ENCODE measurements around the gene NLRC5. TPM values are rescaled to one million over a fixed set of nuclear protein-coding genes. Genes with fewer than 3 reads are reported as not detected.
"Not testable (repeated sequence)": the region's sequence is repeated elsewhere in the genome, so short reads cannot be mapped to it uniquely, and the experiment has no call there.

The NLRC5 gene
- total RNA-seq, 2 experiments from 2014 or later: 259 to 263 TPM

DNA sequence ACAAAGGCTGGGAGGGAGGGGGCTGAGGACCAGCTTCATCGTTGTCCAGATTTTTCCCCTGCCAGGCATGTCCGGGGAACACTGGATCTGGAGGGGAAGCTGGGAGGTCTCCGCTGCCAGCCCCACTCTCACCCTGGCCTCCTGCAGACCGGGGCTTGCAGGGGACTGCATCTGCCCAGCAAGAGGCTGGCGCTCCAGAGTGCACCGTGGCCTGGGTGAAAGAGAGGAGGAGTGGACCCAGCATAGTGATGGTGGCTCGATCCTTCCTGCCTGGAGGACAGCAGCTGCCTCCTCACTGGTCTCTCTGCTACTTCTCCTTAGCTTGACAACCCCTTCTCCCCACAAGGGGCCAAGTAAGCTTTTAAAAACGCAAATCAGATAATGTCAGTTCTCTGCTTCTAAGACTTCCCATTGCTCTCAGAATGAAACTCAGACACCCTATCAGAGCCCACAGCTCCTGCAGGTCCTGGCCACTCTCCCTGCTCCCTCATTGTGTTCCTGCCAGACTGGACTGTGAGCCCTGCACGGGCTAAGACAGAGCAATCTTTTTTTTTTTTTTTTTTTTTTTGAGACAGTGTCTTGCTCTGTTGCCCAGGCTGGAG is 118.1 kb downstream of the NLRC5 start:
- no peak overlapping the region for H3K4me3 Mint-ChIP-seq
- DNase-seq: no peak
- no peak overlapping the region for H3K27ac Mint-ChIP-seq
- H3K27me3 Mint-ChIP-seq: peaks cover 2% of the 10 kb centered on the region
- ChIA-PET CTCF (interaction anchor here (0.7 kb wide), 2 partner anchors 30 to 125 kb away, joined by 6 read pairs; no protein-coding TSS in a partner anchor), POLR2A (interaction anchor here (1.3 kb wide), 1 partner anchor 21 kb away, joined by 3 read pairs; no protein-coding TSS in a partner anchor)
- H3K9me3 Mint-ChIP-seq: no peaks in the 10 kb centered on the region
- no peaks in the 10 kb centered on the region for H3K36me3 Mint-ChIP-seq (ENCODE audit: low read depth)
- peaks cover 28% of the 10 kb centered on the region for H3K4me1 Mint-ChIP-seq

DNA sequence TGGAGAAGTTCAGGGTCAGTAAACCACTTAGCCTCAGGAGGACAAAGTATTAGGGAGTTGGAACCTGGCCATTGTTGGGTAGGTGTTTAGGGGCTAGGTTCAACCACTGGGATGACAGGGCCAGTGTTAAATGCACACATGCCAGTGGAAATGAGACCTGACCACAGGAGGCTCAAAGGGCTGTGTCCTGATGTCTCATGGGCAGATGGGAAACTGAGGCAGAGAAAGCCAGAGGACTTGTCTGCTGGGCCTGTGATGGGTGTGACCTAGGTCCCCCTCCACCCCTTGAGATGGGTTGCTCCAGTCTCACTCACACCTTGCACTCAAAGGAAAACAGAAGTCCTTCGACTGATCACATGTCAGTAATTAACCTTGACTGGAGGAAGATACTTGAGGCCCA is 119.1 kb downstream of the NLRC5 start:
- CTCF ChIA-PET: interaction anchor here (0.7 kb wide), 1 partner anchor 124 kb away, joined by 6 read pairs; no protein-coding TSS in a partner anchor
- no peaks in the 10 kb centered on the region for H3K9me3 Mint-ChIP-seq
- POLR2A ChIA-PET: no interaction called here

DNA sequence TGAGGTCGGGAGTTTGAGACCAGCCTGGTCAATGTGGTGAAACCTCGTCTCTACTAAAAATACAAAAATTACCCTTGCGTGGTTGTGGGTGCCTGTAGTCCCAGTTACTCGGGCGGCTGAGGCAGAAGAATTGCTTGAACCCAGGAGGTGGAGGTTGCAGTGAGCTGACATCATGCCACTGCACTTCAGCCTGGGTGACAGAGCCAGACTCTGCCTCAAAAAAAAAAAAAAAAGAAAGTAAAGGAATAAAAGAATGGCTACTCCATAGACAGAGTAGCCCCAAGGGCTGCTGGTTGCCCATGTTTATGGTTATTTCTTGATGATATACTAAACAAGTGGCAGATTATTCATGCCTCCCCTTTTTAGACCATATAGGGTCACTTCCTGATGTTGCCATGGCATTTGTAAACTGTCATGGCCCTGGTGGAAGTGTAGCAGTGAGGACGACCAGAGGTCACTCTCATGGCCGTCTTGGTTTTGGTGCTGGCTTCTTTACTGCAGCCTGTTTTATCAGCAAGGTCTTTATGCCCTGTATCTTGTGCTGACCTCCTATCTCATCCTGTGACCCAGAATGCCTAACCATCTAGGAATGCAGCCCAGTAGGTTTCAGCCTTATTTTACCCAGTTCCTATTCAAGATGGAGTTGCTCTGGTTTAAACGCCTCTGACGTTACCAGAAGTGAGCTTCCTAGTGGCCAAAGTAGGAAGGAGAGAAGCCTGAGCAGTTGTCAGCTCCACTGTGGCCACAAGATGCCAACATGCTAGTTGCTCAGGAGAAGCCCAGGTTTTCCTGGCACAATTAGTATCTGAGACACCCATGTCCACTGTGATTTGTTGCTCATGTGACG is 120.1 kb downstream of the NLRC5 start:
- H3K4me3 Mint-ChIP-seq; H3K27ac Mint-ChIP-seq; H3K36me3 Mint-ChIP-seq (ENCODE audit: low read depth); H3K27me3 Mint-ChIP-seq; DNase-seq; H3K9me3 Mint-ChIP-seq: not testable (repeated sequence)
- POLR2A ChIA-PET: interaction anchor here (1.2 kb wide), 1 partner anchor 26 kb away, joined by 4 read pairs; no protein-coding TSS in a partner anchor
- peaks cover 25% of the 10 kb centered on the region for H3K4me1 Mint-ChIP-seq
- CTCF ChIA-PET: interaction anchor here (0.9 to 2.1 kb wide), 2 partner anchors 16 to 25 kb away, joined by 3 to 5 read pairs; no protein-coding TSS in a partner anchor

More for the DNA sequence above, 119.1 kb downstream of the NLRC5 start:
- Mint-ChIP-seq H3K27me3 (peaks cover 2% of the 10 kb centered on the region), H3K4me3 (no peak overlapping the region), H3K36me3 (ENCODE audit: low read depth) (no peaks in the 10 kb centered on the region), H3K27ac (no peak overlapping the region), H3K4me1 (peaks cover 28% of the 10 kb centered on the region)
- DNase-seq: no peak

DNA sequence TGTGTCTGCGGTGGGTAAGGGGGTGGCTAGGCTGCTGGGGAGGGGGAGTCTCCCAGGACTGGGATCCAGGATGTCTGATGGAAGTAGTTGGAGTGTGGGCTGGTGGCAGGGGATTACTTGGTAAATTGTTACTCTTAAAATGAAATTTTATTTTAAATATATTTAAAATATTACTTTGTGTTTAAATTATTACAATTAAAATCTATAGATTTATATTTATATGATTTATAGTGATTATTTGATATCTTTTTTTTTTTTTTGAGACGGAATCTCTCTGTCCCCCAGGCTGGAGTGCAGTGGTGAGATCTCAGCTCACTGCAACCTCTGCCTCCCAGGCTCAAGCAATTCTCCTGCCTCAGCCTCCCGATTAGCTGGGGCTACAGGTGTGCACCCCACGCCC is 121.6 kb downstream of the NLRC5 start:
- no peaks in the 10 kb centered on the region for H3K36me3 Mint-ChIP-seq (ENCODE audit: low read depth)
- H3K9me3 Mint-ChIP-seq: no peaks in the 10 kb centered on the region
- peaks cover 17% of the 10 kb centered on the region for H3K4me1 Mint-ChIP-seq
- DNase-seq: no peak
- POLR2A ChIA-PET: no interaction called here
- no peak overlapping the region for H3K4me3 Mint-ChIP-seq
- no peak overlapping the region for H3K27ac Mint-ChIP-seq
- CTCF ChIA-PET: interaction anchor here (0.5 to 2.1 kb wide), 2 partner anchors 15 to 17 kb away, joined by 3 to 5 read pairs; no protein-coding TSS in a partner anchor
- peaks cover 2% of the 10 kb centered on the region for H3K27me3 Mint-ChIP-seq

DNA sequence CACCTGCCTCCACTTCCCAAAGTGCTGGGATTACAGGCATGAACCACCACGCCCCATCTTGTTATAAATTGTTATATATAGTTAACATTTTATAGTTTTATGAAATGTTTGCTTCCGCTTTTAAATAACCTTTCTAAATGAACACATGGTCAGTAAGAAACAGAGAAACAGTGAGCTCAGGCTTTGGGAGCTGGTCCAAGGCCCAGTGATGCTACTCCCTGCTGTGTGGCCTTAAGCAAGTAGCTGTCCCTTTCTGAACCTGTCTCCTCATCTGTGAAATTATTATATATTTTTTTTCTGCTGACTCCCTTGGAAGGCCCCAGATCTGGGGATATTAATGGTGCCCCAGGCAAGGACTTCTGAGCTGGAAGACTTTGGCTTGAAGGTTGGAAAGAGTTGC is 122.1 kb downstream of the NLRC5 start:
- Mint-ChIP-seq H3K4me3 (no peak overlapping the region), H3K27me3 (peaks cover 2% of the 10 kb centered on the region), H3K4me1 (peaks cover 14% of the 10 kb centered on the region), H3K9me3 (no peaks in the 10 kb centered on the region), H3K36me3 (ENCODE audit: low read depth) (no peaks in the 10 kb centered on the region), H3K27ac (no peak overlapping the region)
- ChIA-PET POLR2A (no interaction called here), CTCF (interaction anchor here (0.5 kb wide), 1 partner anchor 15 kb away, joined by 3 read pairs; no protein-coding TSS in a partner anchor)
- DNase-seq: no peak

DNA sequence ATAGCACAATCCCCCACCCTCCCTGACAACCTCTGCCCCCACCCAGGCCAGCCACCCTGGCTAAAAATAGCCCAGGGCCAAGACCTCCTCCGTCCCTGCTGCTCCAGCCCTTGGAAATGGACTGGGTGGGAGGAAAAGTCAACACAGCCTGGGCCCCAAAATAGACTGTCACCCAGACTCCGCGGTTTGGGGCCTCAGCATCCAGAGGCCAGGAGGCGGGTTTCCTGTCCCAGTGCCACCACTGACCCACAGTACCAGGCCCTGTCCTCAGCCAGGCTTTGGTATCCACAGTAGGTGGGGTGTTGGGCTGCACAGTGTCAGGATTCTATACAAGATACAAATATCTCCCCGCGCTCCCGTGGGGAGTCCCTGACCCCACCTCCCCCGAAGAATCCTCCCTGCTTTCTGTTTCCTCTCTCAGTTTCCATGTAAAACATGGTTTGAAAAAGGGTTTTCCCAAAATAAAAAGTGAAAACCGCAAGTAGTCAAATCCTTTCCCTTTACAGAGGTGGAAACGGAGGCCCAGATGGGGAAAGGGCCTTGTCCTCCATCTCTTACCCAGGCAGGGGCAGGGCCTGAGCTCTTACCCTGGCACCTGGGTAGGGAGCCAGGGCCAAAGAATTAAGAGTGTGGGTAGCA is 123.2 kb downstream of the NLRC5 start:
- ChIA-PET CTCF (interaction anchor here (0.6 to 1.4 kb wide), 3 partner anchors 20 to 378 kb away, joined by 3 to 4 read pairs (median 3); partner anchors contain the start of gene CPNE2), POLR2A (no interaction called here)
- Mint-ChIP-seq H3K27ac (no peak overlapping the region), H3K36me3 (ENCODE audit: low read depth) (no peaks in the 10 kb centered on the region), H3K9me3 (no peaks in the 10 kb centered on the region), H3K4me1 (peaks cover 4% of the 10 kb centered on the region), H3K4me3 (no peak overlapping the region), H3K27me3 (peaks cover 2% of the 10 kb centered on the region)
- DNase-seq: no peak

DNA sequence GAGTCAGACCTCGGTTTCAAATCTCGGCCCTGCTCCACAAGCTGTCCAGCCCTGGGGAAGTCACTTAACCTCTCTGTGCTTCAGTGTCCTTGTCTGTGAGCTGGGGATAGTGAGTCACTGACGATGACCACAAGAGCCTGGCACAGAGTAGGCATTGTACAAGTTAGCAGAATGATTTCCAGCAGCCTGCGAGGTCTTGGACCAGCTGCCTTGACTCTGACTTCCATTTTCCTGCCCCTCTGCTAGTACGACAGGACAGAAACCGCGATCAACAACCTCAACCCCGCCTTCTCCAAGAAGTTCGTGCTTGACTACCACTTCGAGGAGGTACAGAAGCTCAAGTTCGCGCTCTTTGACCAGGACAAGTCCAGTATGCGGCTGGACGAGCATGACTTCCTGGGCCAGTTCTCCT is 123.7 kb downstream of the NLRC5 start:
- no peak overlapping the region for H3K27ac Mint-ChIP-seq
- POLR2A ChIA-PET: interaction anchor here (0.8 kb wide), 1 partner anchor 27 kb away, joined by 3 read pairs; no protein-coding TSS in a partner anchor
- no peak for DNase-seq
- peaks cover 2% of the 10 kb centered on the region for H3K27me3 Mint-ChIP-seq
- H3K36me3 Mint-ChIP-seq (ENCODE audit: low read depth): no peaks in the 10 kb centered on the region
- H3K4me1 Mint-ChIP-seq: peaks cover 2% of the 10 kb centered on the region
- CTCF ChIA-PET: interaction anchor here (0.6 to 1.4 kb wide), 3 partner anchors 20 to 377 kb away, joined by 3 to 4 read pairs (median 3); partner anchors contain the start of gene CPNE2
- H3K4me3 Mint-ChIP-seq: no peak overlapping the region
- no peaks in the 10 kb centered on the region for H3K9me3 Mint-ChIP-seq

DNA sequence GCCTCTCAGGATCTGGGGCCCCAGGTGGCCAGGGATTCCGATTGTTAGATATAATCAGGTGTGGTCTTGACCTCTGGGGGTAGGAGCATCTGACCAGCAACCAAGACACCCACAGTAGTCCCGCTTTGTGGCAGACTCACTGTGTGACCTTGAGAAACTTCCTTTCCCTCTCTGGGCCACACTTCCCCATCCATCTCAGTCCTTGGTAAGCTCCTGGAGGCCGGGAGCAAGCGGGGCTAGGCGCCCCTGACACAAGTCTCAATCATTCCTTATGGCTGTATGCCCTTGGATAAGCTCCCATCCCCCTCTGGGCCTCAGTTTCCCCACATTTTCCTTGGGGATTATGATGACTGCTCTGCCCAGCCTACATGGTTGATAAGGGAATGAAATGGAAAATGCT is 124.3 kb downstream of the NLRC5 start:
- POLR2A ChIA-PET: interaction anchor here (0.7 to 0.8 kb wide), 2 partner anchors 20 to 27 kb away, joined by 3 read pairs; no protein-coding TSS in a partner anchor
- Mint-ChIP-seq H3K27me3 (peaks cover 2% of the 10 kb centered on the region), H3K27ac (no peak overlapping the region), H3K36me3 (ENCODE audit: low read depth) (no peaks in the 10 kb centered on the region), H3K9me3 (no peaks in the 10 kb centered on the region), H3K4me3 (no peak overlapping the region), H3K4me1 (peaks cover 2% of the 10 kb centered on the region)
- DNase-seq: no peak
- CTCF ChIA-PET: interaction anchor here (1.1 to 1.4 kb wide), 2 partner anchors 21 to 30 kb away, joined by 3 to 4 read pairs; partner anchors contain the start of gene CPNE2

DNA sequence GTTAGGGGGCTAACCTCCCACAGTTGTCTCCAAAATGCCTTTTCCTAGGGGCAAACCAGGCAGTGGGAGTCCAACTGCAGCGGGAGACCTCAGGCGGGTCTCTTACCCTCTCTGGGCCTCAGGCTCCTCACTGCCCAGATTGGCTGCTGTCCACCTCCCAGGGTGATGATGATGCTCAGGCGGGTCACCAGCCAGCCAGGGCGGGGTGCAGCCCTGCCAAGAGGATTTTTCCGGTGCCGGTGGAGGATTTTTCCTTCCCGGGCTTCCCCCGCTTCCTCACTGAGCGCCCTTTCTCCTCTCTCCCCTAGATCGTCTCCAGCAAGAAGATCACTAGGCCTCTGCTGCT is 125.8 kb downstream of the NLRC5 start:
- no peak for DNase-seq
- Mint-ChIP-seq H3K36me3 (ENCODE audit: low read depth) (no peaks in the 10 kb centered on the region), H3K4me3 (no peak overlapping the region), H3K27me3 (no peaks in the 10 kb centered on the region), H3K9me3 (no peaks in the 10 kb centered on the region), H3K4me1 (no peaks in the 10 kb centered on the region), H3K27ac (no peak overlapping the region)
- CTCF ChIA-PET: interaction anchor here (0.7 kb wide), 1 partner anchor 14 kb away, joined by 3 read pairs; no protein-coding TSS in a partner anchor
- POLR2A ChIA-PET: no interaction called here

DNA sequence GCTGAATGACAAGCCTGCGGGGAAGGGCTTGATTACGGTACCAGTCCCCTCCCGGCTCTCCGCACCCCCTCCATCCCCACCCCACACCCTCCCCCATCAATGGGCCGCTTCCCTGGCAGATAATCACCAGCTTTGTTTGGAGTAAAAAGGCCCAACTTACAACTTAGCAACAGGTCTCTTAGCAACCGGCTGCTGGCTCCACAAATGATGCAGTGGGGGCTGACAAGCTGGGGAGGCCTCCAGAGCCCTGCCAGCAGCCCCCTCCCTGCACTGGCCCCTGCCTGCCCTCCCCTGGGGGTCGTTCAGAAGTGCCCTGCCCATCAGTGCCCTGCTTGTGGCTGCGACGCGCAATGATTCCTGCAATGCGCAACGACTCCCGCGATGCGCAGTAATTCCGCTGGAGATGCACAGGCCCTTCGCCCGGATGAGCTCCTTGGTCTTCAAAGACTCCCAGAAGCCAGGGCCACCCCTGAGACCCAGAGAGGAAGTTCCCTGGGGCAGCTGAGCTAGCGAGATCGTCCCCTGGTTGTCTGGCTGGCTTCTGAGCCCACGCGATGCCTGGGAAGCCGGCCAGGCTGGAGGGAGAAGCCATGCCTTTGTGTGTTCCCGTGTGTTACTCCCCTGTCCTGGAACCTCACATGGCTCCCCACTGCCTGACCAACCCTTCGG is 126.3 kb downstream of the NLRC5 start:
- Mint-ChIP-seq H3K36me3 (ENCODE audit: low read depth) (no peaks in the 10 kb centered on the region), H3K4me1 (no peaks in the 10 kb centered on the region), H3K4me3 (no peak overlapping the region), H3K27me3 (no peaks in the 10 kb centered on the region), H3K27ac (no peak overlapping the region), H3K9me3 (no peaks in the 10 kb centered on the region)
- no peak for DNase-seq
- CTCF ChIA-PET: no interaction called here
- POLR2A ChIA-PET: interaction anchor here (0.7 kb wide), 1 partner anchor 19 kb away, joined by 3 read pairs; no protein-coding TSS in a partner anchor

DNA sequence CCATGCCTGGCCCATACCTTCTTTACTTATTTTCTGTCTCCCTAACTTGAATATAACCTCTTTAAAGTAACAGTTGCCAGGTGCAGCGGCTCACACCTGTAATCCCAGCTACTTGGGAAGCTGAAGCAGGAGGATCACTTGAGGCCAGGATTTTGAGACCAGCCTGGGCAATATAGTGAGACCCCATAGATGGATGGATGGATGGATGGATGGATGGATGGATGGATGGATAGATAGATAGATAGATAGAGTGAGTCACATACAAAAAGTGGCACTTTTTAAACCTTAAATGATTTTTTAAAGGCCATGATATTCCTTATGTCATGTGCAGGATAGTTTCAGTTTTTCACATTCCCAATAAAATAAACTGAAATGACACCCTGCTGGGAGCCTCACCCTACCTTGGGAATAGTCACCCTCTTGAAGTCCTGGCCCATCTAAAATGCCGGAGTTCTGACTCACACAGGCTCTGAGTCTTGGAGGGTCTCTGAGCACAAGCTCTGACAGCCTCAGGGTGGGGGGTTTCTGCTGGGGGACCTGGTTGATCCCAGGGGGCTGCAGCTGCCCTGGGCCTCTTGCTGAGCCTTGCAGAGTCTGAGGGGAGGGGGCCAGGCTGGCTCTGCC is 129.2 kb downstream of the NLRC5 start:
- Mint-ChIP-seq H3K36me3 (ENCODE audit: low read depth) (no peaks in the 10 kb centered on the region), H3K27me3 (no peaks in the 10 kb centered on the region), H3K27ac (no peak overlapping the region), H3K4me3 (no peak overlapping the region), H3K4me1 (peaks cover 1% of the 10 kb centered on the region), H3K9me3 (no peaks in the 10 kb centered on the region)
- ChIA-PET POLR2A (interaction anchor here (0.9 kb wide), 1 partner anchor 9 kb away, joined by 3 read pairs; no protein-coding TSS in a partner anchor), CTCF (no interaction called here)
- no peak for DNase-seq

Measured in activated CD4-positive, alpha-beta memory T cell treated with anti-CD3 and anti-CD28 coated beads, Interleukin-2, amount 10 ng/mL, durations not matched to agents 7 days and 5 days (primary cell).